Fibroblast of skin of left quadriceps (primary cell): Measurements from ENCODE around the gene ABTB1.
"Not testable (repeated sequence)": the region's sequence is repeated elsewhere in the genome, so short reads cannot be mapped to it uniquely, and the experiment has no call there.

Experiments
- DNase-seq, 2 experiments: peaks; one replicate each; pipeline ENCODE4 v3.0.0-alpha.2; 2013; ENCODE audit warnings: low read depth in 2 of 2

The ABTB1 gene

GRCh38 chr3:127702151-127702578, 29.4 kb downstream of the ABTB1 start:
- no peak for DNase-seq

GRCh38 chr3:127704840-127705239, 32.1 kb downstream of the ABTB1 start:
- not testable (repeated sequence) for DNase-seq

DNA sequence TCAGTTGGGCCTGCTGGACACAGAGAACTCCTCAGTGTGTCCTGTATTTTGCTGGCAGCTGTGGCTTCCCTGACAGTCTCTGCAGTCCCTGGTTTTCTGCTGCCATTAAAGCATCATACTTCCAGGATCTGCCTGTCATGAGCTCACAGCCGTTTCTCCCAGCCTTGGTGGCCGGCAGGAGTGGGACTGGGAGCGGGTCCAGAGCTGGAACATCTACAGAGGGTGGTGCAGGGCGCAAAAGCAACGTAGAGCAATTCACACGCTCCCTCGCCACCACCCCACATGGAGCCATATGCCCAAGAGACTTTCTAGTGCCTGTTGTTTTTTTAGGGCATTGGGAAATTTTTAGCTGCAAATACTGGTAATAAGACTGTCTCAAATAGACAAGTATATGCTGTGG, 33.6 kb downstream of the ABTB1 start:
- DNase-seq: no peak

- no peak for DNase-seq
These were observed 34.1 kb downstream of the ABTB1 start for GRCh38 chr3:127706785-127707351.

- DNase-seq: no peak
These were observed 35.2 kb downstream of the ABTB1 start for GRCh38 chr3:127707851-127708411.

GRCh38 chr3:127708837-127709236, 36.1 kb downstream of the ABTB1 start:
- no peak for DNase-seq

DNA sequence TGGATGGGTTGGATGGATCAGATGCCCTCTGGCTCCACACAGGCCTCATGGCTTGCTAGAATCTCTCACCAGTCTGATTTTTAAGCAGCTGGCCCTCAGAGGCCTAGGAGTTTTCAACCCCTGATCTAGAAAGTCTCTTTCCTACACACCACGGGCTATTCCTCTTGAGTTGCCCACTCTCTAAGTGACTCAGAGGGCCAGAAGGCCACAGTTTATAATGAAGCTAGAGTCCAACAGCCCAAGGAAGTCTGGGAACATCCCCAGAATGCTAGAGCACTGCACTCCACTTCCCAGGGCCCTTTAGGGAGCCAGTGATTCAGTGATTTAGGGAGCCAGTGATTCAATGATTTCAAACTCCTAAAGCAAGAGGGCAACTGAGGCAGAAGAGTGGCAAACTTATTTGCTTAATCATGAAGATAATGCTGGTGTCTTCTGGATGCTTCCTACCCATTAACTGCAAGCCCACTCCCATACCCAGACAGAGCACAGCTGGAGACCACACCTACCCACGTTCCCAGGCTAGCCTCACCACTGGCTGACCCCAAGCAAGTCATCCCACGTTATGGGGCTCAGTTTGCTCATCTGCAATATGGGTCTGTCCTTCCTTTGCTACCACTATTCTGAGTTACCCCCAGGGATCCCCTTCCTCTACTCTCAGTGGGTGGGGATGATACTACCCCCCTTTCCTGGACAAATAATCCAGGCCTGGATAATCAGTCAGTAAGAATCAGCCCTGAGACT, 36.7 kb downstream of the ABTB1 start:
- DNase-seq: no peak

- no peak for DNase-seq
These were observed 37.6 kb downstream of the ABTB1 start for GRCh38 chr3:127710155-127710941.

- DNase-seq: no peak
These were observed 38.4 kb downstream of the ABTB1 start for GRCh38 chr3:127711021-127711695.

- no peak for DNase-seq
These were observed 39.1 kb downstream of the ABTB1 start for GRCh38 chr3:127711896-127712295.

DNA sequence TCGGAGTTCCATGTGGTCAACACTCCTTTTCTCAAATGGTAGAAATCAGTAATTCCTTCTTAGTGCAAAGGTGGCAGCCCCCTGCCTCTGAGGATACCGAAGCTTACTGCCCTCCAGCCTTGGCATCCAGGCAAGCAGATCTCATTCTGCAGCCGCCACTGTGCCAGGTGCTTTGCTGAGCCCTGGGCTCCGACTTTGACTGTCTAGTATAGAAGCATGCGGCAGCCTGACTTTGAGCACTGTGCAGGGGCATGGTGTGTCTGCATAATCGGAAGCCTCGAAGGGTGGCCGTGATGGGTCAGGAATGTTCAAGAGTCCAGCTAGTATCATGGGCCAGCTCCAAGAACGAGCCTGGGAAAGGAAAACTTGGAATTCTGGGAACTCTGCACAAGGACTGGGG, 39.7 kb downstream of the ABTB1 start:
- DNase-seq: no peak

- DNase-seq: no peak
These were observed 40.4 kb downstream of the ABTB1 start for GRCh38 chr3:127712881-127713771.

GRCh38 chr3:127714125-127714571, 41.4 kb downstream of the ABTB1 start:
- DNase-seq: no peak

DNA sequence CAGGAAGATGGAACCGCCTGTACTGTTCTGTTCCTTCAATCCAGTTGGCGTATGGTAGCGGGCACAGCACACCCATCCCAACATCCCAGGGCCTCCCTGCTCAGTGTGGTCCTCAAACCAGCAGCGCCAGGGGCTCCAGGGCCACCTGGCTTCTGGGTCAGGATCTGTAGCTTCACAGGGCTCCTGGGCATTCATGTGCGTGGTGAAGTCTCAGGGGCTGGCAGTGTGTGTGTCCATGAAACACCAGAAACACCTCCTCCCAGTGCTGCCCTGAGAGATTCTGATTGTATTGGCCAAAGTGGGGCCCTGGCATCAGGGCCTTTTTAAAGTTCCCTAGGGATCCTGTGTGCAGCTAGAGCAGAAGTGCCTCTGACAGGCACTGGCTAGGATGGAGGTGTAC, 42.1 kb downstream of the ABTB1 start:
- no peak for DNase-seq

DNA sequence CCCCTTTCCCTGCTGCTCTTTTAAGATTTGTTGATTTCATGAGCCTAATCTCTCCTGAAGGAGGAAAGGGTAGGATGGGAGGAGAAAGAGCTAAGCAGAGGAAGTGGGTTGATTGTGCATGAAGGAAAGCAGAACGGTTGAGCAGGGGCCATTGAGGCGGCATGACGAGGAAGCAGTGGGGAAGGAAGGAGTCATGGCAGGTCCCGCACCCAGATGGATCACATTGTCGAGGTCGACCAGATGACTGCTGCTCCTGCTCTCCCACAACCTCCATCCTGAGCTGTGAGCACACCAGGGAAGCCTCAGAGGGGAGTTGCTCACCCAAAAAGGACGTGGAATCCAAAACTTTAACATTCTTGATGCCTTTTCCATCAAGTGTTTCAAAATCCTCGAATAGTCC, 42.8 kb downstream of the ABTB1 start:
- no peak for DNase-seq

DNA sequence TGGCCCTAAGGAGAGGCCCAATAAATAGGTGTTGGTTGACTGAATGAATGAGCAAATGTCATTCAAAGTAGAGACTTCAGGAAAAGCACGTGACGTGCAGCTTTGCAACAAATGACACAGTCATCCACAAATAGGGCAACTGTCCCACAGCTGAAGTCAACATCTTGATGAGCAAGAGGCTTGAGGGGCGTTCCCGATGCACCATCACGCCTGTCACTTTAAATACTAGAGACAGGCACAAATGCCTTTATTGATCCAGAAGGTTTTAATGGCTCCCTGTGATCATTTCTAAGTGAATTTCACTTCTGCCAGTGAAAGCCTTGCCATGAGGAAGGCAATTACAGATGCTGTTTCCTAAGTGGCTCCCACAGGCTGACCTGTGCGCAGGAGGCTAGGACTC, 43.6 kb downstream of the ABTB1 start:
- DNase-seq: no peak

DNA sequence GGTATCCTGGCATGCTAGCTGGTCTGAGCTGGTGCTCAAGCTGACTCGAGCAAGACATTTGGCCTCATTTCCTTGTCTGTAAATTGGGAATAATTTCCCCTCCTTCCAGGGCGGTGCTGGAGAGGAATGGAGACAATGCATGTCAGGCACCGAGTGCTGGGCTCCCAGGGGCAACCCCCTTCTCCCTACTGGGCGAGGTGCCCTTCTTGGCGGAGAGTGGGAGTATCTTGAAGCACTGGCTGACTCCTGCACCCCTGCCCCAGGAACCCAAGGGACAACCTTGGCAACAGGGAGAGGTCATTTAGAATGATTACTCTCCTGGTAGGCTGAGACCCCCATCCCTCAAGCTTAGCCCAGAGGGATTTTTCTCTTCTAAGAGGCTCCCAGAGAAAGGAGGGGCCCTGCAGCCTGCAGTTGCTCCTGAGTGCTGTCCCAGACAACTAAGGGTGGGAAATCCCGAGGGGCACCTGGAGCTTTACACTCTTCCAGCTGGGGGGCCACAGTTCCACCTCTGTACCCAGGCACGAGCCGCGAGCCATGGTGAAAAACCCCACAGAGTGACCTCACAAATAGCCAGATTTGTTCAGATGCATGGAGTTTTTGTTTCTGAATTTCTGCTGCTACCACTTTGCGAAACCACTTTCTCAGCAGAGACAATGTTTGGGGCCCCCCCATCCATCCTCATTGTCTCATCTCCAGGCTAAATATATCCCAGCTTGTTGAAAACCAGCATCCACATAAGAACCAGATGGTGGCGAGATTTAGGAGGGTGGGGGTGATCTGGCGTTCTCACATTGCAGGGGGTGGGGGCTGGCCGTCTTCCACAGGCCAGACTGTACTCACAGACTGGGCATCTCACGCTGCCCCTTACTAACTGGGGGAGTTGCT, 44.8 kb downstream of the ABTB1 start:
- DNase-seq: peak; percentile 65 to 66

DNA sequence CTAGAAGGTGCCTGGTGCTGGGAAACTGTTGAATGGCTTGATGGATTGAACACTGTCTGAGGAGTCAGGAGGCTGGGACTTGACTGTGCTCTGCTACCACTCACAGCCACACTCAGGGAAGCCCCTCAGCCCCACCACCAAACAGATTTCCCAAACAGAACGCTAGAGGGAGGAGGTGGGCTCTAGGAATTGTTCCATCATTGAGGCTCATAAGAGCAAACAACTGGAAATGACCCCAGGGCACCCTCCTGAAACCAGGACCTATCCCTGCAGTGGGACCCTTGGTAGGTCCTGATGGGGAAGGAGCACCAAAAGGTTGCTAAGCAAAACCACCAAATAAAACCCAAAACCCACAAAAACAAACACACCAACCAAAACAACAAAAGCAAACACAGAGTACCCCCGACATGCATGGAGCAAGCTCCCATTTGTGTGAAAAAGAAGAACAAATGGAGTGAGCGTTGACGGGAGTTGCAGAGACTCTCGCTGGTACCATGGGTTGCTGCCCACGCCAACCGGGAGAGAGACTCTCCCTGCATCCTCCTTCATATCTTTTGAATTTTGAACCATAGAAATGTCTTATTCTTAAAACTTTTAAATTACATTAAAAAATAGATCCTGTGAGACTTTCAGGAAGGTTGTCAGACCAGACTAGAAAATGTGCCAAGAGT, 45.6 kb downstream of the ABTB1 start:
- no peak for DNase-seq

DNA sequence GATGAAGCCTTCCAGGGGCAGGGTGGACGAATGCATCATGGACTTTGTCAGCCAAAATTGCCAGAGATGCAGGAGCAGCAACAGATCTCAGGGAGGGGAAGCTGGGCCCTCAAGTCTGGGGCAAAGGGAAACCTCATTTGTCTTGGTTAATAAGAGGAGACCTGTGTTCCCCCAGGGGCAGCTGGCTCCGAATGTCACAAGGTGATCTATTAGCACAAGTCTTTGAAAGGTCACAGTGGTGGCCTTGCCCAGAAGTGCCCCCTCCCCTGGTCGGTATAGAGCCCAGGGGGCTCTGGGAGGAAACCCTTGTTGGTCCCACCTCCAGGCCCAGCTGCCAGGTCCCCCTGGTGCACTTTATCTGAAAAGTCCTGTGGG, 46.2 kb downstream of the ABTB1 start:
- no peak for DNase-seq
